ENCODE measurements around the gene MAT2B. TPM values are rescaled to one million over a fixed set of nuclear protein-coding genes. Genes with fewer than 3 reads are reported as not detected.

The MAT2B gene
- total RNA-seq, 1 donor, result 73.0 TPM

DNA sequence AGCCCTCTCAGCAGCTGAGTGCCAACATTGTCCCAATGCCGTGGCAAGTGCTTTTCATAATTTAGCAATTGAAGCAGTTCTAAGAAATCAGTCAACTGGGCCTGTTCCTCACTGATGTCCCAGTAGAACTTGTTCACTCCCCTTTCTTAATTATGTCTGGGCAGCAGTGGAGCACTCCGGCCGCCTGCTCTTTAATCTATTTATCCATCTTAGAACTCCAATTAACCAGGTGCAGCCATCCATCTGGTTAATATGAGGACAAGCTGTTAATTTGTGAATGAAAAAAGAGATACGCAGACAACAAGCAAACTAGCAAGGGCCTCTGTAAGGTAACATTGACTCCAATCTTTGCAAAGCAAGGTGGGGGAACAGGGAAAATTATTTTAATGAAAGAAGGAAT, 39.4 kb downstream of the MAT2B start:
- DNase-seq (ENCODE audit: low read depth), result no peak
- H3K4me3 ChIP-seq (ENCODE audit: low read depth, low read length), result no peak overlapping the region
- TF ChIP-seq, protein P1, sequence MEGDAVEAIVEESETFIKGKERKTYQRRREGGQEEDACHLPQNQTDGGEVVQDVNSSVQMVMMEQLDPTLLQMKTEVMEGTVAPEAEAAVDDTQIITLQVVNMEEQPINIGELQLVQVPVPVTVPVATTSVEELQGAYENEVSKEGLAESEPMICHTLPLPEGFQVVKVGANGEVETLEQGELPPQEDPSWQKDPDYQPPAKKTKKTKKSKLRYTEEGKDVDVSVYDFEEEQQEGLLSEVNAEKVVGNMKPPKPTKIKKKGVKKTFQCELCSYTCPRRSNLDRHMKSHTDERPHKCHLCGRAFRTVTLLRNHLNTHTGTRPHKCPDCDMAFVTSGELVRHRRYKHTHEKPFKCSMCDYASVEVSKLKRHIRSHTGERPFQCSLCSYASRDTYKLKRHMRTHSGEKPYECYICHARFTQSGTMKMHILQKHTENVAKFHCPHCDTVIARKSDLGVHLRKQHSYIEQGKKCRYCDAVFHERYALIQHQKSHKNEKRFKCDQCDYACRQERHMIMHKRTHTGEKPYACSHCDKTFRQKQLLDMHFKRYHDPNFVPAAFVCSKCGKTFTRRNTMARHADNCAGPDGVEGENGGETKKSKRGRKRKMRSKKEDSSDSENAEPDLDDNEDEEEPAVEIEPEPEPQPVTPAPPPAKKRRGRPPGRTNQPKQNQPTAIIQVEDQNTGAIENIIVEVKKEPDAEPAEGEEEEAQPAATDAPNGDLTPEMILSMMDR (IDR thresholded peaks at IDR 0.05; ENCODE audit: insufficient read depth, low read depth, low read length), result no peak

- H3K4me3 ChIP-seq (ENCODE audit: low read depth, low read length), result no peak overlapping the region
- no peak for DNase-seq (ENCODE audit: low read depth)
- TF ChIP-seq, protein P1 (IDR thresholded peaks at IDR 0.05; ENCODE audit: insufficient read depth, low read depth, low read length), result no peak
These were observed 43.2 kb downstream of the MAT2B start for GRCh38 chr5:163548649-163549048.

GRCh38 chr5:163551156-163551555, 45.7 kb downstream of the MAT2B start:
- H3K4me3 ChIP-seq (ENCODE audit: low read depth, low read length), result no peak overlapping the region
- DNase-seq (ENCODE audit: low read depth), result no peak
- TF ChIP-seq, protein P1 (IDR thresholded peaks at IDR 0.05; ENCODE audit: insufficient read depth, low read depth, low read length), result no peak

- no peak overlapping the region for H3K4me3 ChIP-seq (ENCODE audit: low read depth, low read length)
- TF ChIP-seq, protein P1 (IDR thresholded peaks at IDR 0.05; ENCODE audit: insufficient read depth, low read depth, low read length), result no peak
- no peak for DNase-seq (ENCODE audit: low read depth)
These were observed 47.1 kb downstream of the MAT2B start for GRCh38 chr5:163552536-163552935.

DNA sequence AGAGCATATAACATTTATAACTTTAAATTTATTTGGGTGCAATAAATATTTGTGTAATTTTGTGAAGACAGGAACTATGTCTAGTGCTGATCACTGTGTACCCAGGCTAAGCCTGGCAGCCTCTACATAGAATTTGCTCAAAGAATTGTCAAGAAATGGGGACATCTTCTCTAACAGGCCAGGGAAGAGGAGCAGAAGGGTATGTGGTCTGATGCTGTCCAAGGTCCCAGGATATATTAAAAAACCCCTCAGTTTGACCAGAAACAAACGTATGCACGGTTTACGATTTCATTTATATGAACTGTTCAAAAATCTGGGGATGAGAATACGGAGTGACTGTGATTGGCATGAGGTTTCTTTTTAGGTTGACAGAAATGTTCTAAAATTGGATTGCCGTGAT, 55.9 kb downstream of the MAT2B start:
- TF ChIP-seq, protein P1 (IDR thresholded peaks at IDR 0.05; ENCODE audit: insufficient read depth, low read depth, low read length), result no peak
- no peak for DNase-seq (ENCODE audit: low read depth)
- H3K4me3 ChIP-seq (ENCODE audit: low read depth, low read length), result no peak overlapping the region

GRCh38 chr5:163562071-163562470, 56.7 kb downstream of the MAT2B start:
- no peak overlapping the region for H3K4me3 ChIP-seq (ENCODE audit: low read depth, low read length)
- DNase-seq (ENCODE audit: low read depth), result no peak
- TF ChIP-seq, protein P1 (IDR thresholded peaks at IDR 0.05; ENCODE audit: insufficient read depth, low read depth, low read length), result no peak

- no peak for DNase-seq (ENCODE audit: low read depth)
- H3K4me3 ChIP-seq (ENCODE audit: low read depth, low read length), result no peak overlapping the region
- TF ChIP-seq, protein P1 (IDR thresholded peaks at IDR 0.05; ENCODE audit: insufficient read depth, low read depth, low read length), result no peak
These were observed 57.7 kb downstream of the MAT2B start for GRCh38 chr5:163563112-163563511.
